AG09319 (cell line): ENCODE results near the gene RBM28.

Source experiments
- DNase-seq: peaks from one replicate; pipeline ENCODE4 v3.0.0-alpha.2; 2010; ENCODE audit warnings: low read depth; ENCODE audit errors: extremely low read depth
- TF ChIP-seq, protein P1 (sequence below): IDR thresholded peaks from 2 replicates; pipeline ENCODE4 v1.5.1; 2011; ENCODE audit warnings: low read depth, mild to moderate bottlenecking, inconsistent platforms, low read length, moderate library complexity

The RBM28 gene

DNA sequence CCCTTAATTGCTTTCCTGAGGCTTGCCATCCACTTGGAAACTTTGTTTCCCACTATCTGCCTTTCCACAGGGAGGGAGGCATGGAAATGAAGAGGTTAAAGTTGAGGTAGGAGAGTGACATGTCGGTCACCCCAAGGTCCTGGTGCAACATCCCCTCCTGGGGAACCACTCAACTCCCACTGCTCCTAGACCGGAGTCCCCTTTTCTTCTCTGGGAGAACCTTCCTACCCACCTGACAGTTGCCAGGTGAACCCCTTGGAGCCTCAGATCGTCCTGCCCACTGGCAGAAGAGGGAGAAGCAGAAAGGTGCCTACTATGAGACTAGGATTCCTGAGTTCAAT, 44.4 kb upstream of the RBM28 start:
- no peak for DNase-seq

DNA sequence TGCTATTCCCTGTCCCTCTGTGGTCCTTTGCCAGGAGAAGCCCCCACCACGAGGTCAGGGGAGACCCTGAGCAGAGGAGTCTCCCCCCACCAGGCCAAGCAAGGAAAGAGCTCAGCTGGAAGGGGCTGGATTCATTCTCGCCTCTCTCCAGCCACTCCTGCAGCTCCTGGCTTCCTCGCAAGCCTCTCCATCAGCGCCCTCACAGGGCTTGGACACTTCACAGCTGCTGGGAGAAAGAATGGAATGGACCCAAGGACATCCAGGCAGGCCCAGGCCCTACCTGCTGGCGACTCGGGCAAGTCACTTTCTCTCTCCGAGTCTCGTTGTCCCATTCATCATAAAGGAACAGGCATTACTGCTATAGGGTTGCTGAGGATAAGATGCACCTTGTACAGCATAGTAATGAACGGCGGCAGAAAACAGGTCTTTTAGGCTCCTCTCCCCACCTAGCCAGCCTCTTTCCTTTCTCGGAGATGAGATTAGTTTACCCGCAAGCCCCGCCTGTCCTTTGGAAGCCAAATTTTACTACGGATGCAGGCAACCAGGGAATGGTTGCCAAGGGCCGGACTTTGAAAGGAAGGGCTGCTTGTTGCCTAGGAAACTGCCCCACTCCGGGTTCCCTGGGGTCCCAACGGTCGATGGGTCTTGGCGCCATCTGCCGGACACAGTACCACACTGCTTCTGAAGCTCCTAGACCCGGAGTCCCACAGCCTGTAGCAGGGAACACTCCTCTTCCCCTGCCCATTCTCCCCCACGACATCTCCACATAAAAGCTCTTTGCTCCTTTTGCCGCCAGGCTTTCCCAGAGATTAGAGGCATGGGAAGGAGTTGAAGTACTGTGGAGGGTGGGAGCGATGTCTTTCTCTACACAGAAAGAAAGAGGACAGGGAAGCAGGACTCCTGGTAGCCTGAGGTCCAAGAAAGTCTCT, 43.8 kb upstream of the RBM28 start:
- DNase-seq, result peak; percentile 63
- TF ChIP-seq, protein P1, sequence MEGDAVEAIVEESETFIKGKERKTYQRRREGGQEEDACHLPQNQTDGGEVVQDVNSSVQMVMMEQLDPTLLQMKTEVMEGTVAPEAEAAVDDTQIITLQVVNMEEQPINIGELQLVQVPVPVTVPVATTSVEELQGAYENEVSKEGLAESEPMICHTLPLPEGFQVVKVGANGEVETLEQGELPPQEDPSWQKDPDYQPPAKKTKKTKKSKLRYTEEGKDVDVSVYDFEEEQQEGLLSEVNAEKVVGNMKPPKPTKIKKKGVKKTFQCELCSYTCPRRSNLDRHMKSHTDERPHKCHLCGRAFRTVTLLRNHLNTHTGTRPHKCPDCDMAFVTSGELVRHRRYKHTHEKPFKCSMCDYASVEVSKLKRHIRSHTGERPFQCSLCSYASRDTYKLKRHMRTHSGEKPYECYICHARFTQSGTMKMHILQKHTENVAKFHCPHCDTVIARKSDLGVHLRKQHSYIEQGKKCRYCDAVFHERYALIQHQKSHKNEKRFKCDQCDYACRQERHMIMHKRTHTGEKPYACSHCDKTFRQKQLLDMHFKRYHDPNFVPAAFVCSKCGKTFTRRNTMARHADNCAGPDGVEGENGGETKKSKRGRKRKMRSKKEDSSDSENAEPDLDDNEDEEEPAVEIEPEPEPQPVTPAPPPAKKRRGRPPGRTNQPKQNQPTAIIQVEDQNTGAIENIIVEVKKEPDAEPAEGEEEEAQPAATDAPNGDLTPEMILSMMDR, result peak; percentile 91

More for the DNA sequence above, 44.4 kb upstream of the RBM28 start:
- TF ChIP-seq, protein P1, result no peak

DNA sequence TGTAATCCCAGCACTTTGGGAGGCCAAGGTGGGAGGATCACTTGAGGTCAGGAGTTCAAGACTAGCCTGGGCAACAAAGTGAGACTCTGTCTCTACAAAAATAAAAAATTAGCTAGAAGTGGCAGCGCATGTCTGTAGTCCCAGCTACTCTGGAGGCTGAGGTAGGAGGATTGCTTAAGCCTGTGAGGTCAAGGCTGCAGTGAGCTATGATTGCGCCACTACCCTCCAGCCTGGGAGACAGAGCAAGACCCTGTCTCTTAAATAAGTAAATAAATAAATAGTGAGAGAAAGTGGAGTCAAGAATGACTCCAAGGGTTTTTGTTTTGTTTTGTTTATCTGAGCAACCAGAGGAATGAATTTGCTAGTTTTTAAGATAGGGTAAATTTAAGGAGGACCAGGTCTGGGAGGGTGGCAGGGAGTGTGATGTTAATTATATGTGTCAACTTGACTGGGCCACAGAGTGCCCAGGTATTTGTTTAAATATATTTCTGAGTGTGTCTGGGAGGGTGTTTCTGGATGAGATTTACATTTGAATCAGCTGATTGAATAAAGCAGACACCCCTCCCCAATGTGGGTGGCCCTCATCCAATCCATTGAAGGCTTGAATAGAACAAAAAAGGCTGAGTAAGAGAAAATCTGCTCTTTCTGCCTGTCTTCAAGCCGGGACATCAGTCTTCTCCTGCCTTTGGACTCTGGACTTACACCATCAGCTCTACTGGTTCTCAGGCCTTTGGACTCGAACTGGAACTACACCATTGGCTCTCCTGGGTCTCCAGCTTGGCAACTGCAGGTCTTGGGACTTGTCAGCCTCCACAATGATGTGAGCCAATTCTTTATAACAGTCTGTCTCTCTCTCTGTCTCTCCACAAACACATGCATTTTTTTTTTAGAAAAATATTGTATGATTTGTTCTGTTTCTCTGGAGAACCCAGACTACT, 42.5 kb upstream of the RBM28 start:
- TF ChIP-seq, protein P1, result no peak
- DNase-seq, result no peak

DNA sequence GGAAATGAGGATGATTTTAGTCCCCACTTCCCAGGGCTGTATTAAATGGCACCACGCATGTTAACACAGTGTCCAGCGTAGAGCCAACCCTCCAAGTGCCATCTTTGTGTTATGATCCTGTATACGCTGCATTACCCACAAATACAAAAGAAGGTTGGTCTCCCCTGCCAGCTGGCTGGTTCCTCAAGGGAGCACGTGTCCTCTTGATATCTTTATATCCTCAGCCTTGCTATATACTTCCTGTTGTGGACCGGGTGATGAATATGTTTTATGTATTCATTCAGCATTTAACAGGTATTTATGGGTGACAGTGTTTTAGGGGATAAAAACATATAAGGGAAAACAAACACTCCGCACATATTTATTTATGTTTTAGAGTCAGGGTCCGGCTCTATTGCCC, 41.0 kb upstream of the RBM28 start:
- DNase-seq, result no peak
- TF ChIP-seq, protein P1, result no peak

DNA sequence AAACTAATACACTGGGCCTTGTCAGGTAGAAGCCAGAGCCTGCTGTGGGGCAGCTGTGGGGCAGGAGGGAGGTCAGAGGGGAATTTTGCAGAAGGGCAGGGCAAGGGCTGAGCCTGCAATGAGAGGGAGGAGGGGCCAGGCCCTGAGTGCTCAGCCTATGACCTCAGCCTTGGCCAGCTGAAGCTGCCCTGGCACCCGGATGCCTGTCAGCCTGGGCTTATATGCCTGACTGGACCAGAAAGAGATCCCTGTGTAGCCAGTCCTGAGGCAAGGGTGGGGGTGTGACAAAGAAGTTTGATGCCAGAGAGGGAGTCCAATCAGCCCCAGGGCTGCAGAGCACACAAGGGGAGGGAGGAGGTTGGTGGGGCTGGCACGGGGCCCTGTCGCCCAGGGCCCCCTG, 40.1 kb upstream of the RBM28 start:
- no peak for DNase-seq
- TF ChIP-seq, protein P1, result no peak

DNA sequence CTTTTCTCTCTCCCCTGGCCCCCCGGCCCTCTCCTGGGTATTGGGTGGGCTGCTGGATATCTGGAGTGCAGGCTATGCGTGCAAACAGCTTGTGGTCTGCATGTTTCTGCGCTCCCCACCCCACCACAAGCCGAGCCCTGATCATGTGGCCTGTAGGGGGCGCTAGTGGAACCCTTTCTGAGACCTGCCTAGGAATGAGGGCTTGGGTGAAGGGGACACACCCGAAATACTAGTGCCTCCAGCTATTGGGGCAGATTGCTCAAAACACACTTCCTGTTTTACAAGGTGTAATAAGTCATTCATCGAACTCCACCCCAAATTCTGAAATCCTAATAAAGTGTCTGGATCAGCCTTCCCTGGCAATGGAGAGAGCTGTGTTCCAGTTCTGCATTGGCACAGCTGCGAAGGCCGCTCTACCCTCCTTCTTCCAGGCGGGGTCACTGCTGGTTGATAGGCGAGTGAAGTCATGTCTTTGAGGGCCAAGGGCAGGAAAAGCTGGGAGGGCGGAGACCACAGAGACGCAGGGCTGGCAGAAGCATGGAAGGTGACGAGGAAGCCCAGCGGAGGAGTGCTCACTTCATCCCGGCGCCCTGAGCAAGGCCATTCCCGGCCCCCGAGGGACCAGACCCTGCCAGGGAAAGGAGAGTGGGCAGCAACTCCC, 37.6 kb upstream of the RBM28 start:
- TF ChIP-seq, protein P1, result peak; percentile 47
- DNase-seq, result no peak
